ENCODE measurements around the gene P2RX7.
A peak's percentile ranks its signal among the peaks of the same experiment; 100 is the strongest.

P2RX7 gene

GRCh38 chr12:121232163-121232562, 99.5 kb downstream of the P2RX7 start:
- peak in 1 of 14 donors; percentile 27 for DNase-seq

- no peak for DNase-seq
Measured at GRCh38 chr12:121232977-121233627, 100.4 kb downstream of the P2RX7 start.

GRCh38 chr12:121233628-121234020, 100.9 kb downstream of the P2RX7 start:
- peak in 2 of 14 donors; percentile 20 to 26 for DNase-seq

- DNase-seq, result no peak
Measured at GRCh38 chr12:121236776-121237175, 104.1 kb downstream of the P2RX7 start.

- DNase-seq, result no peak
Measured at GRCh38 chr12:121237415-121237814, 104.7 kb downstream of the P2RX7 start.

Measured in C1 segment of cervical spinal cord (tissue), 14 donors.